WERI-Rb-1 (cell line): Measurements from ENCODE around the gene C14orf119.

Experiments used
- DNase-seq: peaks from one replicate; pipeline ENCODE4 v3.0.0-alpha.2; 2020
- H3K27ac ChIP-seq: fragments of 250-450 bp; sonication (Bioruptor Pico); 2 replicates; pipeline ENCODE4 v1.5.1; 2020; ENCODE audit warnings: mild to moderate bottlenecking, moderate library complexity
- H3K27me3 ChIP-seq: fragments of 250-450 bp; sonication (Bioruptor Pico); 2 replicates; pipeline ENCODE4 v1.5.1; 2021; ENCODE audit warnings: mild to moderate bottlenecking, low read depth, moderate library complexity; ENCODE audit not compliant: insufficient read depth, severe bottlenecking
- H3K36me3 ChIP-seq: fragments of 250-450 bp; sonication (Bioruptor Pico); 2 replicates; pipeline ENCODE4 v1.5.1; 2020; ENCODE audit warnings: mild to moderate bottlenecking, moderate library complexity
- H3K4me3 ChIP-seq: 2 replicates; pipeline ENCODE4 v1.5.1; 2011; ENCODE audit warnings: low read depth, mild to moderate bottlenecking, control low read depth, low read length
- H3K9me3 ChIP-seq: fragments of 250-450 bp; sonication (Bioruptor Pico); 2 replicates; pipeline ENCODE4 v1.5.1; 2021; ENCODE audit warnings: mild to moderate bottlenecking, moderate library complexity; ENCODE audit not compliant: severe bottlenecking
- CTCF ChIP-seq: IDR thresholded peaks from 2 replicates; pipeline ENCODE4 v1.5.1; 2011; ENCODE audit warnings: low read depth, mild to moderate bottlenecking, control low read depth, inconsistent platforms, low read length

The C14orf119 gene

GRCh38 chr14:23094666-23095195 lies 574 bp upstream of the C14orf119 start, which contains the start of gene ACIN1:
TSS of gene ACIN1 (minus strand) at chr14:23095136. CDS start at chr14:23095112, 24 bp downstream.
- TF ChIP-seq CTCF: no peak
- Histone ChIP-seq H3K4me3 (peak within 1 kb of the TSS; percentile 90), H3K27ac (peak within 1 kb of the TSS; percentile 96), H3K36me3 (peaks cover 59% of the 10 kb centered on the region), H3K27me3 (no peaks in the 10 kb centered on the region), H3K9me3 (no peaks in the 10 kb centered on the region)
- DNase-seq: peak; percentile 90

GRCh38 chr14:23097786-23098185 lies 2.5 kb downstream of the C14orf119 start:
- Histone ChIP-seq H3K9me3 (no peaks in the 10 kb centered on the region), H3K4me3 (no peak overlapping the region), H3K27ac (no peak overlapping the region), H3K27me3 (no peaks in the 10 kb centered on the region), H3K36me3 (peaks cover 31% of the 10 kb centered on the region)
- DNase-seq: no peak
- TF ChIP-seq CTCF: no peak

- Histone ChIP-seq H3K36me3 (peaks cover 23% of the 10 kb centered on the region), H3K4me3 (no peak overlapping the region), H3K27me3 (no peaks in the 10 kb centered on the region), H3K9me3 (no peaks in the 10 kb centered on the region), H3K27ac (peak overlapping the region; percentile 17)
- TF ChIP-seq CTCF: no peak
- peak; percentile 57 for DNase-seq
Measured at GRCh38 chr14:23099212-23099861, 4.0 kb downstream of the C14orf119 start.

- DNase-seq: peak; percentile 83
- TF ChIP-seq CTCF: no peak
Measured at GRCh38 chr14:23101213-23101970, 6.1 kb downstream of the C14orf119 start.

GRCh38 chr14:23101986-23102625 lies 6.8 kb downstream of the C14orf119 start:
- 0 out of 2 replicates have a peak overlapping the region, but pooled peaks have one; percentile 47 for H3K27ac ChIP-seq
- no peak for TF ChIP-seq CTCF
- no peaks in the 10 kb centered on the region for H3K27me3 ChIP-seq
- H3K4me3 ChIP-seq: no peak overlapping the region
- H3K36me3 ChIP-seq: peaks cover 17% of the 10 kb centered on the region
- H3K9me3 ChIP-seq: no peaks in the 10 kb centered on the region
- DNase-seq: no peak

More at GRCh38 chr14:23101213-23101970, 6.1 kb downstream of the C14orf119 start:
- Histone ChIP-seq H3K4me3 (no peak overlapping the region), H3K9me3 (no peaks in the 10 kb centered on the region), H3K27me3 (no peaks in the 10 kb centered on the region), H3K36me3 (peaks cover 19% of the 10 kb centered on the region), H3K27ac (peak overlapping the region; percentile 47; the same call in 1 of the 2 replicates)
